Measurements from ENCODE around the gene ANXA1.
A peak's percentile ranks its signal among the peaks of the same experiment; 100 is the strongest.
"Not testable (repeated sequence)": the region's sequence is repeated elsewhere in the genome, so short reads cannot be mapped to it uniquely, and the experiment has no call there.

The ANXA1 gene, protein sequence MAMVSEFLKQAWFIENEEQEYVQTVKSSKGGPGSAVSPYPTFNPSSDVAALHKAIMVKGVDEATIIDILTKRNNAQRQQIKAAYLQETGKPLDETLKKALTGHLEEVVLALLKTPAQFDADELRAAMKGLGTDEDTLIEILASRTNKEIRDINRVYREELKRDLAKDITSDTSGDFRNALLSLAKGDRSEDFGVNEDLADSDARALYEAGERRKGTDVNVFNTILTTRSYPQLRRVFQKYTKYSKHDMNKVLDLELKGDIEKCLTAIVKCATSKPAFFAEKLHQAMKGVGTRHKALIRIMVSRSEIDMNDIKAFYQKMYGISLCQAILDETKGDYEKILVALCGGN

GRCh38 chr9:73151653-73152542 is at the start of gene ANXA1:
ANXA1 (plus strand) TSS chr9:73151865; CDS start chr9:73158536, 6,671 bp downstream.
- no peak for DNase-seq

GRCh38 chr9:73104342-73104741 is 47.3 kb upstream of the ANXA1 start:
- DNase-seq: no peak

DNA sequence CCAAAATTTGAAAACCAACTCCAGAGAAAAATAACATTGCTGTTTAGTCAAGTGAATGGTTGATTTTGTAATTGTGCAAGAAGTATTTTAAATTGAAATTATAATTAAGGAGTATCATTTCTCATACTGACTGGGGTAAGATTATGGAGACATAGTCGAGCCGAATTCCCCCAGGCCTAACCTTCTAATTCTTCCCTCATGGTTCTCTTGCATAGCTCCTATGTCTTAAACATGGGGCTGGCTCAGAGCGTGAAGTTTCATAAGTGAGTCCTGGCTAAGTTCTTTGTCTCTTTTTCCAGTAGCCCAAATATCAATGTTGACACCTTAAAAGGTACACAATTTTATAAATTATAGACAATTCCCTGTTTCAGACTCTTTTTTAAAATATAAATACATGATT is 46.7 kb upstream of the ANXA1 start:
- no peak for DNase-seq

- not testable (repeated sequence) for DNase-seq
Observed at GRCh38 chr9:73107489-73108069, 44.1 kb upstream of the ANXA1 start.

DNA sequence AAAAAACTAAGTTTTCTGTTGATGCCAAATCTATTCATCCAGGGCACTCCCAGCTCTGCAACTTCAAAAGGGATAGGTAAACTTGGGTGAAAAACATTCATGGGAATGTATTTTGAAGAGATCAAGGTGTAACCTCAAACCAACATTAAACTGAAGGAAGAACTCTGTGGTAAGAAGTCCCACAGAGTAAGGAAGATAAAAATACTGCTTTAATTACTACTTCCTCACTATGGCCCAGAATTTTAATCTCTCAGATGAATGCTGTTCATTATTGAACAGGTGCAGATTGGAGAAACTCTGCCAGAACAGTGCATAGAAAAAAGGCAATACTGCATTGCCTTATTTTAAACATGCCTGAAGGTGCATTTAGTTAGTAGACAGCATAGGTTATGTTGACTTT is 37.6 kb upstream of the ANXA1 start:
- DNase-seq: no peak

GRCh38 chr9:73114958-73115357 is 36.7 kb upstream of the ANXA1 start:
- no peak for DNase-seq

GRCh38 chr9:73116031-73116430 is 35.6 kb upstream of the ANXA1 start:
- no peak for DNase-seq

DNA sequence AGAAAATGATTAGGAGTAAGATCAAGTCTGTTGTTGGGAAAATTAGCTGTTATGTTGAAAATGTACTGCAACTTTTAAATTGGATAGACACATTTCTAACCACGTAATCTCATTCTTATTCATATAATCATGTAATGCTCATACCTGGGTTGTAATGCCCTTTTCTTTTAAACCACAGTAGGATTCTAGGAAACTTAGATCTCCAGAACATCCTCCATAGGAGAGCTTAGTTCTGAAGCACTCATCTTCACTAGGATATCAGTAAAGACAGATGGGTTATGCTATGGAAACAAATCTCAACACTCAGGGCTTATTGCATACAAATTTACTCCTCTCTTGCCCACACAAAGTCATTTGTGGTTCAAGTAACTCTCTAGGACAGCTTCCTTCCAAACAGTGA is 34.8 kb upstream of the ANXA1 start:
- DNase-seq: no peak

DNA sequence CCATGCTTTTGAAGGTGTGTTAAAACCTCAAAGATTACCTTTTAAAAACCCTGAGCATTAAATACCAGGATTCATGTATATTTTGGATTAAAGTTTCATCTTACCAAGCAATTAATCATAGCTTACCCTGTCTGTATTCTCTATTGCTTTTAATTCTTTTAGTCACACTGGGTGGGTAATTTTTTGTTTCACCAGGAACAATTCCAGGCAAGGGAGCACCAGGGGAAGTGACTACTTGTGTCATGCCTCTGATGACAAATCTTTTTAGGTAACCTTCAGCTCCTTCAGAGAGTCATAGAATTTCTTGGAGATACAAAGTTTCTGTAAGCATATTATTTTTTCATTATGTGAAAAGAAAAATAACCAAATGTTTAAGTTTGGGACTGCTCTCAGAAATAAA is 33.4 kb upstream of the ANXA1 start:
- DNase-seq: no peak

GRCh38 chr9:73118898-73119554 is 32.6 kb upstream of the ANXA1 start:
- DNase-seq: no peak

GRCh38 chr9:73121375-73121935 is 30.2 kb upstream of the ANXA1 start:
- DNase-seq: no peak

GRCh38 chr9:73125651-73126050 is 26.0 kb upstream of the ANXA1 start:
- DNase-seq: no peak

GRCh38 chr9:73129941-73130685 is 21.6 kb upstream of the ANXA1 start:
- DNase-seq: no peak

GRCh38 chr9:73131461-73131860 is 20.2 kb upstream of the ANXA1 start:
- no peak for DNase-seq

- peak; percentile 72 for DNase-seq
Observed at GRCh38 chr9:73132034-73132776, 19.5 kb upstream of the ANXA1 start.

DNA sequence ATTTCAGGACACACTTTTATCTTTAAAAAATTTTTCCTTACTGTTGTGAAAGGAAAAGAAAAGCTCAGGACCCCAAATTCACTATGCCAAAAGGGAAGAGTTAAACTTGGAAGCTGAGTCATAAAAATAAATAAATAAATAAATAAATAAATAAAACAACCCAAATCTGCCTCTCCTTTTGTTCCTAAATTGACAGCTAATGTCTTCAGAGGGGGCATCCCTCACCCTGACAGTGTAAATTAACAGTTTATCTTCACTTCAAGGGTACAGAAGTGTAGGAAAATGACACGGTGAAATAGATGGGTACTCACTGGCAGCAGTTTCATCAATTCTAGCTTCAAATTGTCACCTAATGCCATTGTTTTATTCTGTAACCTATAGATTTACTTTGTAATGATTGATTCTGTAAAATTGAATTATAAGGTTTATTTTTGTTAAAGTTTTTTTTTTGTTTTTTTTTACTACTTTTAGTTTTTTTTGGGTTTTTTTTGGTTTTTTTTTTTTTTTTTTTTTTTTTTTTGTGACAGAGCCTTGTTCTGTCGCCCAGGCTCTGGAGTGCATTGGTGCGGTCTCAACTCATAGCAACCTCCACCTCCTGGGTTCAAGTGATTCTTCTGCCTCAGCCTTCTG is 18.5 kb upstream of the ANXA1 start:
- no peak for DNase-seq

DNA sequence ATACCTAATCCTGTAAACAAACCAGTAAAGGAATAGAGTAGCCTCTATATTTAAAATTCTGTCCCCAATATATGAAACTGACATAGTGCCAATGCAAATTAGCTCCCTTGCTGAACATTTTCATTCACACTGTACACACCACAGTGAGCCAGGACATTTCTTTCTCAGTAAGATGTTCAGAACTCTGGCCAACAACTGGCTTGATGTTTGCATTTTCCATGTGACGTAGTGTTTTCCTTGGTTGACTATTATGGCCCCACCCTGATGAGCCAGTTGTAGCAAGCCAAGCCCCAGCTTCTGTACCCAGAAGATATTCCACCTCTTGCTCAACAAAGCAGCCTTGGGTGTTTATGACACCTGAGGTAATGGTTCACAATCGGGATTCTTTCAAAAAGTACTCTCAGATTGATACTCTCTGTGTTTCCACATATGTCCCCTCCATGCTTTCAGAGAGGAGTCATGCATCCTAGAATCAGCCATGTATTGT is 17.7 kb upstream of the ANXA1 start:
- DNase-seq: no peak

DNA sequence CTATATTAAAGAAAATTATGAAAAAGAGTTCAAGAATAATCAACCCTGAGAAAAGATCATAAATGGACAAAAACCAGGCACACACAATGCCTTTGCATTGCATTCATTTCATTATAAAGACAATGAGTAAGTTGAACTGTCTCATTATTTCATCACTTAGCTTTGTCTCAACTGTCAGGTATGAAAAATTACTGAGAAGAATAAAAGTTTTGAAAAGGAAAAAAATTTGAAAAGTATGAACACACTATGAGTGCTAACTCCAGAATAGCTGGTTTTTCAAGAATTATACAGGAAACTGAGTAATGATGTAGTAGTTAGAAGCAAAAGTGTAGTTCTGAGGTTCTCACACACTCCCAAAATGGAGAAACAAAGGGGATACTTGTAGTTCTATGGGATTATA is 16.3 kb upstream of the ANXA1 start:
- no peak for DNase-seq

DNA sequence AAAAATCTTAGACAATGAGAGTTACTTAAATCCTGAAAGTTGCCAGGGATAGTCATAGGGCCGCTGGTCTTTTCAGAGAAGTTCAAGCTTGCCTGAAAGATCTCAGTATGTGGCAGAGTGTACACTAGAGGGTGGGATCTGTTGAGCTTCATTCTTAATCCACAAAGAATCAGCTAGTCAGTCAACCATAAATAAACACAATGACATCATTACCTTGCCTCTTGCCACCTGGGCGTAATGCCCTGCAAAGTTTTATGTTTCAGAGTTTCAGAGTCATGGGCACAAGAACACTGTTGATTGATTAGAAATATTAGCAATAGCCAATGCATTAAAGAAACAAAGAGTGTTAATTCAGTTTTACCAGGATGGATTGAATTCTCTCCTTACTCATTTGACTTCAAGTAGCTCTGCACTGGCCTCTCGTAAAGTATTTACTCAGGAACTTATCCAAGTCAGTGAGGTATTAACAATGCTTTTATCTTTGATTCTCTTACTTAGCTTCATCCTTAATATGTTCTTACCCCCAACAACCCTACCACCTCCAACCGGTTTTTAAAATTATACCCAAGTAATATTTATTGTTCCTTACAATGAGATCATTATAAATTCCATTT is 14.3 kb upstream of the ANXA1 start:
- DNase-seq: no peak

- no peak for DNase-seq
Observed at GRCh38 chr9:73137914-73138313, 13.8 kb upstream of the ANXA1 start.
